ENCODE measurements around the gene ACYP2.
A peak's percentile ranks its signal among the peaks of the same experiment; 100 is the strongest.

The ACYP2 gene

DNA sequence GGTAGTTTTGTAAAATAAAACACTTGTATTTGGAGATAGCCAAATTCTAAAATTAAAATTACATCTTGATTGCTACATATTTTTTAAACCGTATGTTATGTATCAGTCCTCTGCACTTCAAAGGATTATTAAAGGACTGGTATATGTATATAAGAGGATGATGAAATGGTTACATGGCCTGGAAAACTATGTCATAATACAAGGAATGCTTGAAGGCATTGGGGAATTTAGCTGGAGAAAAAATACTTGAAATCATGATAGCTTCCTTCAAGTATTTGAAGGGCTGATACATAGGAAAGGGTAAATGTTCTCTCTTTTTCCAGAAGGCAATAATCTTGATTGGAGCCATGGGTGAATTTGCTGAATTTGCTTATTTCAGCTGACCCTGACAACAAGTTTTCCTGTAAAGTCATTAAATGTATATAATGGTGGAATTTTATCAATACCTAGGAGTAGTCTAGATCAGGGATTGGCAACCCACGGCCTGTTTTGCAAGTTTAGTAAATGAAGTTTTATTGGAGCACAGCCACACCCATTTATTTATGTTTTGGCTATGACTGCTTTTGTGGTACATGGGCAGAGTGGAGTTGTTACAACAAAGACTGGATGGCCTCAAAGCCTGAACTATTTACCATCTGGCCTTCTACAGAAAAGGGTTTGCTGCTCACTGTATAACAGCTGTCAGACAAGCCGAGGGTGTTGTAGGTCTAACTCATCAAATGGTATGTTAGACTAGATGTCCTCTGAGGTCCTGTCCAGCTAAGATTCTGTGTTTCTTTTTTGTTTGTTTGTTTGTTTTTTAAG is 34.4 kb downstream of the ACYP2 start:
- DNase-seq (ENCODE audit: low spot score), result no peak

- DNase-seq (ENCODE audit: low spot score), result no peak
Observed at GRCh38 chr2:54158311-54158710, 42.9 kb downstream of the ACYP2 start.

- no peak for DNase-seq (ENCODE audit: low spot score)
Observed at GRCh38 chr2:54161660-54162424, 46.4 kb downstream of the ACYP2 start.

DNA sequence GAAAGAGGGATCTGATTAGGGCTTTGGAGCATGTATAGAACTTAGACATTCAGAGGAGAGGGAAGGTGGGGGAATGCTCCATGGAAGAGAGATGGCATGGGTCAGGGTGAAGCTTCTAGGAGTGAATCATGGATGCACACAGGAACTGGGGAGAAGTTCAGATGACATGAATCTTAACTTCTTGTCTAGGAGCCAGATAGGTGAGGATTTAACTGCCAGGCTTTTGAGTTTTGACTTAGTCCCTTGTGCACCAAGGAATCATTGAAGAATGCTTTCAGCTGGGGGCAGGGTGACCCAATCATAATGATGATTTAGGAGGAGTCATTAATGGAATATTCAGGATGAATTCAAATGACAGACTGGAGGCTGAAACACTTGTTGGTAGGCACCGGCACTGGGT is 48.7 kb downstream of the ACYP2 start:
- no peak for DNase-seq (ENCODE audit: low spot score)

- DNase-seq (ENCODE audit: low spot score), result no peak
Observed at GRCh38 chr2:54166121-54166773, 50.8 kb downstream of the ACYP2 start.

DNA sequence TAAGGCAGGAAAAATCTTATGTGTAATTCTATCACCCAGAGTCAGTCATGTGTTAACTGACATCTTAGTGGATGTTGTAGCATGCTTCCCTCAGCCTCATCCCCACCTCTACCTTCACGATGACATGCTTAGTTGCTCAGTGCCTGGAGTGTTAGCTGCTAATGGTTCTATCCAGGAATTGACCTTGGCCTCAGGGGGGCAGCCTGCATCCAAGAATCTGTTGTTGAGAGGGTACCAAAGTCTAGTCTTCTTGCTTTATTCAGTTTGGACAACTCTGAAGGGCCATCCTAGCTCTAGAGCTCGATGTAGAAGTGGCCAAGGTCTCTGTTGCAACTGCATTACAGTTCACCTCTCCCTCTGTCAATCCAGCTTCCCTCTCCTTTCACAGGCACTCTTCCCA is 61.2 kb downstream of the ACYP2 start:
- DNase-seq (ENCODE audit: low spot score), result peak; percentile 51

DNA sequence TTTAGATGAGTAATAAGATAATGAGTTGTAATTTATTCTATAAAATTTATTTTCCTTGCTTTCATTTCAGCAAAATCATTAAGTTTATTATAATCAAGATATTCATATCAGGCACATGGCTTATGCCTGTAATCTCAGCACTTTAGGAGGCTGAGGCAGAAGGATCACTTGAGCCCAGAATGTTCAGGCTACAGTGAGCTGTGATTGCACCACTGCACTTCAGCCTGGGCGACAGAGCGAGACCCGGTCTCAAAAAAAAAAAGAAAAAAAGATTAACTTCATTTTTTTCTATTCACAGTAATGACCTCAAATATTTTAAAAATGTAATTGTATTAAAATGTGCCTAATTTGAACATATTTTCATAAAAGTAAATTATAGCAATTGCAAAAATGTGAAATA is 67.9 kb downstream of the ACYP2 start:
- no peak for DNase-seq (ENCODE audit: low spot score)

- no peak for DNase-seq (ENCODE audit: low spot score)
Observed at GRCh38 chr2:54183972-54184371, 68.6 kb downstream of the ACYP2 start.

DNA sequence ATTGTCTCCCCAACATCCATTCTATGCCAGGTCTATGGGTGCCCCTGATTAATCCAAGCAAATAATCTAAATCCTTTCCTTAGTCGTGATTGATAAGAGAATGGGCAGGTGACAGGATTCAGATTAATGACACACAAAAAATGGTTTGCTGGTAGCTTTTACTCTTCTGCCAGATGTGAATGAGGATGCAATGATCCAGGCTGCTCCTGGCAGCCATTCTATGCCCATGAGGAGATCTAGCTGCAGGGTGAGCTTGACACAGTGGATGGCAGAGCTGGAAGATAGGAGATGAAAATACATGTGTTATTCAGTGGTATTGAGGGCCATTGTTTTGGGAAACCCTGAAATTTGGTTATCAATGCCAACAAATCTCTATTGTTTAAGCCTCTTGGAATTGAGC is 69.7 kb downstream of the ACYP2 start:
- DNase-seq (ENCODE audit: low spot score), result no peak

DNA sequence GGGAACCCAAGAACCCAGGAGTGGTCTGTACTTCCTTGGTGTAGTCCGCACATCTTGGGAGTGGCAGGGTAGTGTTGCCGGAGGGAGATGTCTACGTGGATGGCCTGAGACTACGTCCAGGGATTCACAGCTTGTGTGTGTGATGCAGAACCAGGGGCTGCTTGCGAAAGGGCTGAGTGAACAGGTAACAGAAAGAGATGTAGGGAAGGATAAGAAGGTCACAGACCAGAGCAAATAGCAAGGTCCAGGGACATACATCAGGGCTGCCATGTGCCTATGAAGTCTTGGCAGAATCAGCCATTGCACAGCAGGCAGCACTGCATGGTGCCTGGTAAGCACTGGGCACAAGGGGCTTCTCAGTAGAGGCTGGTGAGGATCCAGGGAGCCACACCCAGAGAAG is 71.9 kb downstream of the ACYP2 start:
- DNase-seq (ENCODE audit: low spot score), result no peak

GRCh38 chr2:54189539-54189938 is 74.1 kb downstream of the ACYP2 start:
- DNase-seq (ENCODE audit: low spot score), result no peak

GRCh38 chr2:54191361-54192135 is 76.1 kb downstream of the ACYP2 start:
- no peak for DNase-seq (ENCODE audit: low spot score)

DNA sequence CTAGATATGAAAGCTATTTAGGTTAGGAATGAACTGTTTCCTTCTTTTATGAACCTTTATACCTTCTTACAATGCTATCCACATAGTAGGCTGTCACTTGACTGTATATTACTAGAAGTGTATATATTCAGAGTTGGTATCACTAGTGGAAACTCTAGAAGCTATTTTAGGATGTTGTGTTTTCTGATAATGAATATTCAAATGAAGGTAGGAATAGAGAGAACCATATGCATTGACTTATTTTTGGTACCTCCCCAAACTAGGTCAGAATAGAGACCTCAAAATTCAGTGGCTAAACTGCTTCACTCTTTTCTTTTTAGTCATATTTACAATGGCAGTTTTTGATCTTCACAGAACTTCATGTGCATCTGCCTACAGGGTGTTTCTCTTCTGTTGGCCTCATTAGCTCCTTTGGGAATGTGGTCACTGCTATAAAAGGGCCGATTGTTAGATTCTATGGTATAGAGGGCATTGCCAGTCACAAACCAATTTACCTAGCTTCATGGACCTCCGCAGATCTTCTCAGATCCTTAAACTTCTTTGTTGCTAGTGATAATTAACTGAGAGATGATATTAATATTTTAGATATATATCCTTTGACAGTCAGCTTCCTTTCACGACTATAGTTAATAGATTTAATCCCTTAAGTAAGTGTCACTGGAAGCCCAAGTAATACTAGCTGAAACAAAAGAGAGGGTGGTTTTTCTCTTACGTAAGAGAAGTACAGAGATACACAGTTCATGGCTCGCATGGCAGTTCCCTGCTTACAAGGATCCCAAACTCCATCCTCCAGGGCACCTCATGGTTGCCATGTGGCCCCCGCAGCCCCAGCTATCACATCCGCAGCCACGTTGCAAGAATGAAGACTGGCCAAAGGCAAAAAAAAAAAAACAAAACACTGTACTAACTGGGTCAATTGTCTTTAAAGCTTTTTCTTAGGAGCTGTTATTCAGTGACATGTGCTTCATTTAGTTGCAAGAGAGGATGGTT is 79.6 kb downstream of the ACYP2 start:
- DNase-seq (ENCODE audit: low spot score), result no peak

DNA sequence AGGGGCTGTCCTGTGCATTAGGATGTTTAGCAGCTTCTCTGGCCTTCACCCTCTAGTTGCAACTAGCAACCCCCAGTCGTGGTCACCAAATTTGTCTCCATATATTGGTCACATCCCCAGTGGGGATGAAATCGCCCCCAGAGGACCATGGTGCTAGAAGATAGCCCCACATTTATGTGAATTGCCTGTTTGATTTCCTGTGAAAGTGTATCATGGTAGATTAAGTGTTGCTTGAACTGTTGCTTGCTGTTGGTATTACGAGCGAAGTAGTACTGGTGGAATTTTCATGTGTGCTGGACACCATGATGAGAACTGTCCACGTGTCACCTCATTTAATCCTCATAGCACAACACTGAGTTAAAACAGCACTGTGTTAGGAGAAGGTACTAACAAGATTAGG is 81.2 kb downstream of the ACYP2 start:
- DNase-seq (ENCODE audit: low spot score), result no peak

- no peak for DNase-seq (ENCODE audit: low spot score)
Observed at GRCh38 chr2:54204476-54204875, 89.1 kb downstream of the ACYP2 start.

GRCh38 chr2:54206596-54206995 is 91.2 kb downstream of the ACYP2 start:
- peak; percentile 29 for DNase-seq (ENCODE audit: low spot score)

- no peak for DNase-seq (ENCODE audit: low spot score)
Observed at GRCh38 chr2:54207666-54208195, 92.3 kb downstream of the ACYP2 start.

- DNase-seq (ENCODE audit: low spot score), result no peak
Observed at GRCh38 chr2:54208364-54209240, 93.2 kb downstream of the ACYP2 start.

DNA sequence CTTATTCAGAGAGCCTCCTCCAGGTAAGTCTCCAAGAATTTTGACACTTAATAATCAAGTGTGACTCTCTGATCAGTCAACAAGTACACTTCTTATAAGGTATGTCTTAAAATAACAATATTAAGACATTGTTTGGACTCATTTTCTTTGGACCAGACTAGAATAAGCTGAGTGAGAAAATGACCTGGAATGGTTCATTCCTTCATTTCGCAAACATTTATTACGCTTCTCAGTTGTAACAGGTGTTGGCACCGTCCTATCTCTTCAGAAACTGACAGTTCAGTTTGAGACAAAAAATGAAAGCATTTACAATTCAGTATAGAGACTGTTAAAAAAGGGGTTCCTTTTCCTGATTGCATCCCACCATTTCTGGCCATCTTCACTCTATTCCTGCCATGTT is 94.0 kb downstream of the ACYP2 start:
- DNase-seq (ENCODE audit: low spot score), result no peak
